Epithelial cell of prostate (primary cell): ENCODE data around the gene UTS2R.
"Not testable (repeated sequence)": the region's sequence is repeated elsewhere in the genome, so short reads cannot be mapped to it uniquely, and the experiment has no call there.

Source experiments
- DNase-seq: peaks from one replicate; pipeline ENCODE4 v3.0.0-alpha.2; 2011; ENCODE audit warnings: low read depth, low spot score
- H3K27ac ChIP-seq: fragments of 450-650 bp; 2 replicates; pipeline ENCODE4 v1.5.1; 2017; ENCODE audit warnings: mild to moderate bottlenecking

Gene UTS2R

GRCh38 chr17:82333279-82334171 is 38.0 kb upstream of the UTS2R start, which contains the start of gene SECTM1:
Gene SECTM1, minus strand, starts transcription at chr17:82333766. Its CDS starts 6,526 bp downstream, at chr17:82327240.
- no peak for DNase-seq
- no peak within 1 kb of the TSS for H3K27ac ChIP-seq

GRCh38 chr17:82334204-82334621 is 37.4 kb upstream of the UTS2R start:
- H3K27ac ChIP-seq: no peak overlapping the region
- DNase-seq: no peak

GRCh38 chr17:82334622-82335394 is 36.8 kb upstream of the UTS2R start:
- H3K27ac ChIP-seq: no peak overlapping the region
- no peak for DNase-seq

- DNase-seq: no peak
- H3K27ac ChIP-seq: no peak overlapping the region
These were observed 32.5 kb upstream of the UTS2R start for GRCh38 chr17:82338858-82339633.

- DNase-seq: no peak
- no peak overlapping the region for H3K27ac ChIP-seq
These were observed 31.7 kb upstream of the UTS2R start for GRCh38 chr17:82339634-82340580.

GRCh38 chr17:82342361-82343079 is 29.0 kb upstream of the UTS2R start:
- DNase-seq: no peak
- no peak overlapping the region for H3K27ac ChIP-seq

GRCh38 chr17:82343560-82343959 is 28.0 kb upstream of the UTS2R start:
- H3K27ac ChIP-seq: no peak overlapping the region
- no peak for DNase-seq

GRCh38 chr17:82344175-82344907 is 27.2 kb upstream of the UTS2R start:
- no peak for DNase-seq

GRCh38 chr17:82345151-82345976 is 26.2 kb upstream of the UTS2R start:
- H3K27ac ChIP-seq: no peak overlapping the region
- DNase-seq: no peak

More at GRCh38 chr17:82344175-82344907, 27.2 kb upstream of the UTS2R start:
- no peak overlapping the region for H3K27ac ChIP-seq

GRCh38 chr17:82346342-82347300 is 24.9 kb upstream of the UTS2R start:
- H3K27ac ChIP-seq: no peak overlapping the region
- DNase-seq: no peak

GRCh38 chr17:82347994-82348393 is 23.6 kb upstream of the UTS2R start:
- not testable (repeated sequence) for H3K27ac ChIP-seq

GRCh38 chr17:82348434-82348833 is 23.1 kb upstream of the UTS2R start:
- no peak for DNase-seq
- no peak overlapping the region for H3K27ac ChIP-seq

More at GRCh38 chr17:82347994-82348393, 23.6 kb upstream of the UTS2R start:
- not testable (repeated sequence) for DNase-seq

GRCh38 chr17:82348866-82349265 is 22.7 kb upstream of the UTS2R start:
- DNase-seq: no peak
- H3K27ac ChIP-seq: no peak overlapping the region

GRCh38 chr17:82349287-82349701 is 22.3 kb upstream of the UTS2R start:
- no peak overlapping the region for H3K27ac ChIP-seq
- no peak for DNase-seq

- no peak for DNase-seq
- H3K27ac ChIP-seq: no peak overlapping the region
These were observed 21.2 kb upstream of the UTS2R start for GRCh38 chr17:82350182-82351030.
